HUES6 (cell line): ENCODE results near the gene PVALB.
"Not testable (repeated sequence)": the region's sequence is repeated elsewhere in the genome, so short reads cannot be mapped to it uniquely, and the experiment has no call there.

Experiments
- H3K27ac ChIP-seq: 2 replicates; pipeline ENCODE4 v1.7.0; 2013; ENCODE audit warnings: low read depth, mild to moderate bottlenecking, low read length, inconsistent platforms
- H3K27me3 ChIP-seq: 2 replicates; pipeline ENCODE4 v1.6.1; 2013; ENCODE audit warnings: low read length; ENCODE audit not compliant: control insufficient read depth, insufficient read depth
- H3K36me3 ChIP-seq: 2 replicates; pipeline ENCODE4 v1.6.1; 2013; ENCODE audit warnings: low read length; ENCODE audit not compliant: control insufficient read depth, insufficient read depth
- H3K4me1 ChIP-seq: 2 replicates; pipeline ENCODE4 v1.6.1; 2013; ENCODE audit warnings: low read length; ENCODE audit not compliant: control insufficient read depth, insufficient read depth
- H3K4me3 ChIP-seq: 2 replicates; pipeline ENCODE4 v1.5.1; 2013; ENCODE audit warnings: low read depth, low read length
- H3K9ac ChIP-seq: one replicate; pipeline ENCODE4 v1.6.1; 2013; ENCODE audit warnings: mild to moderate bottlenecking, low read length
- H3K9me3 ChIP-seq: 2 replicates; pipeline ENCODE4 v1.6.1; 2013; ENCODE audit warnings: low read depth, low read length; ENCODE audit not compliant: control insufficient read depth, insufficient read depth

The PVALB gene

GRCh38 chr22:36762687-36763260 lies 54.1 kb downstream of the PVALB start:
- no peaks in the 10 kb centered on the region for H3K27me3 ChIP-seq
- no peaks in the 10 kb centered on the region for H3K4me1 ChIP-seq
- H3K27ac ChIP-seq: no peak overlapping the region
- H3K9me3 ChIP-seq: no peaks in the 10 kb centered on the region
- no peak overlapping the region for H3K9ac ChIP-seq
- peaks cover 49% of the 10 kb centered on the region for H3K36me3 ChIP-seq
- no peak overlapping the region for H3K4me3 ChIP-seq

GRCh38 chr22:36761553-36762240 lies 55.1 kb downstream of the PVALB start:
- no peaks in the 10 kb centered on the region for H3K9me3 ChIP-seq
- H3K27me3 ChIP-seq: no peaks in the 10 kb centered on the region
- no peak overlapping the region for H3K9ac ChIP-seq
- peaks cover 39% of the 10 kb centered on the region for H3K36me3 ChIP-seq
- no peak overlapping the region for H3K27ac ChIP-seq
- H3K4me3 ChIP-seq: no peak overlapping the region
- no peaks in the 10 kb centered on the region for H3K4me1 ChIP-seq

- no peaks in the 10 kb centered on the region for H3K27me3 ChIP-seq
- H3K4me1 ChIP-seq: no peaks in the 10 kb centered on the region
- H3K36me3 ChIP-seq: peaks cover 36% of the 10 kb centered on the region
Observed at GRCh38 chr22:36760786-36761185, 56.0 kb downstream of the PVALB start.

DNA sequence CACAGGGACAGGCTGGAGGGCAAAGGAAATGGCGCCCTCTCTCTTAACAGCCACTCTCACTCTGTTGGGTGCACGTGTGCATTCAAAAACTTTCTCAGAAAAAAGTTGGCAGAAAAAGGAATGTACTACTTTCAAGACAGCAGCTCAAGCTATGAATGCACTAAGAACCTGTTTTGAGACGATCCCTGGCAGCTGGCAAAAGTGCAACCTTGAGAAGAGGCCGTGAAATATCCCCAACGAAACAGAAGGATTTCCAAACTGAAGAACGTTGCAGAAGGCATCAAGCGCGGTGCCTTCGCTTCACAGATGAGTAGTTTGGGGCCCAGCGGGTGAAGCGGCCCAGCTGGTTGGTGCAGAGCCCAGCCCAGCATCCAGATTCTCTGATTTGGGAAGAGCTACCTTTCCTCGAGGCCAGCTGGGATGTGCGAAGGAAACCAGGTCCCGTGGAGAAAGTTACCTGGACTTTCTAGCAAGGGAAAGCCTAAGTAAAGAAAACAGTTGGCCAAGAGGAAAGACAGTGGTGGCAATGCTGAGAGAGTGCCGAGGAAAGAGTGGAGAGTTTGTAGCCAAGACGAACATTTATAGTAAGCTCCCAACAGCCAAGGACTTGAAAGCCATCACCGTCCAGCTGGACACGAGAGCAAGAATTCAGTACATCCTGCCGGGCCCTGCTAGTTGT lies 57.2 kb downstream of the PVALB start:
- no peak overlapping the region for H3K9ac ChIP-seq
- H3K27ac ChIP-seq: no peak overlapping the region

More at GRCh38 chr22:36760786-36761185, 56.0 kb downstream of the PVALB start:
- H3K9ac ChIP-seq: no peak overlapping the region
- no peaks in the 10 kb centered on the region for H3K9me3 ChIP-seq
- H3K4me3 ChIP-seq: no peak overlapping the region
- H3K27ac ChIP-seq: no peak overlapping the region

GRCh38 chr22:36758792-36759271 lies 58.0 kb downstream of the PVALB start:
- Histone ChIP-seq H3K4me3 (no peak overlapping the region), H3K9ac (no peak overlapping the region), H3K9me3 (no peaks in the 10 kb centered on the region), H3K36me3 (peaks cover 24% of the 10 kb centered on the region), H3K27ac (no peak overlapping the region), H3K4me1 (no peaks in the 10 kb centered on the region), H3K27me3 (peaks cover 8% of the 10 kb centered on the region; the same call in 1 of the 2 replicates)

More for the DNA sequence above, 57.2 kb downstream of the PVALB start:
- Histone ChIP-seq H3K36me3 (peaks cover 26% of the 10 kb centered on the region), H3K4me3 (no peak overlapping the region), H3K9me3 (no peaks in the 10 kb centered on the region), H3K27me3 (peaks cover under 1% of the 10 kb centered on the region; the same call in 1 of the 2 replicates), H3K4me1 (no peaks in the 10 kb centered on the region)

- Histone ChIP-seq H3K4me3 (no peak overlapping the region), H3K27ac (no peak overlapping the region), H3K9me3 (no peaks in the 10 kb centered on the region), H3K36me3 (peaks cover 13% of the 10 kb centered on the region), H3K4me1 (no peaks in the 10 kb centered on the region), H3K27me3 (peaks cover 18% of the 10 kb centered on the region), H3K9ac (no peak overlapping the region)
Observed at GRCh38 chr22:36757668-36758211, 59.1 kb downstream of the PVALB start.

DNA sequence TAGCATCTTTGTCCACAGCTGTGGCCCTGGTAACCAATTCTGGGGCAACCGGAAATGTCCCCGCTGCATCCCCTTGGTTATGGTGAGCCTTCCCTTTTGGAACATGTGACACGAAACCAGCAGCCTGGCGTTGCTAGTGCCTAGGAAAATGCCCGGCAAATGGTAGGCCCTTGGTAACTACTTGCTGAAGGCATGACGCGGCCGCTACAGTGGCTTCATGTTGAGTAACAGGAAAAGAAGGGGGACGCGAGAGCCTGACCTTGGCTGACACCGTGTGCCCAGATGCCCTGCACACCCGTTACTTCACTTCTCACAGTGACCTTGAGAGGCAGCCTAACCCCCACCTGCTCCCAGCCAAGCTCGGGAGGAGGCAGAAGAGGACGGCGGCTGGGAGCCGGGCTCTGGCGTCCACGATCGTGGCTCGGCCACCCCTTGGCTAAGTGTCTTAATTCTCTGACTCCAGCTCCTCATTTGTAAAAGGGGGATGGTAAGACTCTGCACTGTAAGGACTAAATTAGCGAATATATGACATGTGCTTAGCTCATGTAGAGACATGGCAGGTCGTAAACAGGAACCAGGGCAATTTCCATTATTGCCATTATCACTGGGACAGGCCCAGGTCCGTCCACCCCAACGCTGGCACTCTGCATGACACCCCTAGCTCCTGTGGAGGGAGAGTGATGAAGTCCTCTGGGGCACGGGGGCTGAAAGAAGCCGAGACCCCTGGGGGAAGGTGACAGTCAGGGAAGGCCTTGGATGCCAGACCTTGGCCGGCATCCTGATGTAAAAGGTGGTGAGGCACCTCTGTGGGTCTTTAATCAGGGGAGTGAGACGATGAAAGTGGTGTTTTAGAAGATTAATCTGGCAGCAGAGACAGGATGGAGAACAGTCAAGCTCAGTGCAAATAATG lies 59.8 kb downstream of the PVALB start:
- no peak overlapping the region for H3K27ac ChIP-seq
- peaks cover 23% of the 10 kb centered on the region for H3K27me3 ChIP-seq
- H3K4me3 ChIP-seq: no peak overlapping the region
- no peak overlapping the region for H3K9ac ChIP-seq
- H3K36me3 ChIP-seq: peaks cover 6% of the 10 kb centered on the region
- no peaks in the 10 kb centered on the region for H3K9me3 ChIP-seq
- no peaks in the 10 kb centered on the region for H3K4me1 ChIP-seq

DNA sequence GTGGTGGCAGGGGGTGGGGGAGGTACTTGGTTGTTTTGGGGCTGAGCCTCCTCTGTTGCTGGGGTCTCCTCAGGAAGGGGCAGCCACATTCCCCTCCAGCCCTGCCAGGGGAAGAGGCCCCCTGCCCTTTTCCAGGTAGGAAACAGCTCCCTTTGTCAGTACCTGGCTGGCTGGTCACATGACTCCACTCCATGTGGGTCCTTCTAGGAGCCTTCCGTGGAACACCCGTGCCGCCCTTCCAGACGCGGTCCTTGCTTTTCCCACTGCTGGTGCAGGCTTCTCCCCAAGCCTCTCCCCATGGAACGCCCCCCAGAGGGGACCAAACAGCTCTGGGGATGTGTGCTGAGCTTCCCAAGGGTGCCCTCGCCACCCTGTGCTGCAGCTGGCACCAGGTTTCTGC lies 60.8 kb downstream of the PVALB start:
- H3K9me3 ChIP-seq: no peaks in the 10 kb centered on the region
- no peak overlapping the region for H3K27ac ChIP-seq
- peaks cover 23% of the 10 kb centered on the region for H3K27me3 ChIP-seq
- H3K4me1 ChIP-seq: no peaks in the 10 kb centered on the region
- no peak overlapping the region for H3K4me3 ChIP-seq
- H3K9ac ChIP-seq: no peak overlapping the region
- H3K36me3 ChIP-seq: 0 out of 2 replicates have a peak, but pooled peaks cover 2% of the 10 kb centered on the region

DNA sequence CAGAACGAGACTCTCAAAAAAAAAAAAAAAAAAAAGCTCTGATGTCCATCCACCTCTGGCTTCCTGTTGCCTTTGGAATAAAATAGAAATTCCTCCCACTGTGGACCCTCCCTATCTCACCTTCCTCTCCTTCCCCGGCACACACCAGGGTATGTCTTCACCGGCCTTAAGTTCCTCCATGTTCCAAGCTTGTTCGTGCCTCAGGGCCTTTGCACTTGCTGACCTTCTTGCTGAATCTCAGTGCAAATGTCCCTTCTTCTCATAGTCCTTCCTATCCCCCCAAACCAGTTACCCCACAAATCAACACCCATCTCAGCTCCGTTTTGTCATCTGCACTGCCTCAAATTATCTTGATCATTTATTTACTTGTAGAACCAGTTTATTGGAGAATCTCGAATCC lies 61.5 kb downstream of the PVALB start:
- Histone ChIP-seq H3K4me1 (no peaks in the 10 kb centered on the region), H3K36me3 (no peaks in the 10 kb centered on the region), H3K27me3 (peaks cover 23% of the 10 kb centered on the region), H3K9me3 (no peaks in the 10 kb centered on the region), H3K9ac (no peak overlapping the region), H3K27ac (no peak overlapping the region), H3K4me3 (no peak overlapping the region)

GRCh38 chr22:36754881-36755280 lies 62.0 kb downstream of the PVALB start:
- H3K36me3 ChIP-seq, H3K9me3 ChIP-seq, H3K27ac ChIP-seq, H3K4me3 ChIP-seq, H3K4me1 ChIP-seq, H3K9ac ChIP-seq: not testable (repeated sequence)
- H3K27me3 ChIP-seq: peaks cover 23% of the 10 kb centered on the region
